Measurements from ENCODE around the gene LYPD6.

LYPD6 gene

GRCh38 chr2:149333636-149334035 is 3.2 kb downstream of the LYPD6 start:
- DNase-seq, result no peak
- Histone ChIP-seq H3K79me2 (ENCODE audit: insufficient read depth, low read length) (no peaks in the 10 kb centered on the region), H3K27ac (ENCODE audit: low read length) (no peak overlapping the region), H3K27me3 (ENCODE audit: insufficient read depth, low read length, poor library complexity) (no peaks in the 10 kb centered on the region), H3K9ac (ENCODE audit: low read depth, low read length) (no peak overlapping the region), H3K4me3 (ENCODE audit: low read depth in 1 of 2, low read length in 2 of 2) (no peak overlapping the region), H4K20me1 (ENCODE audit: insufficient read depth, low read length) (no peaks in the 10 kb centered on the region), H3K36me3 (ENCODE audit: insufficient read depth, low read length) (no peaks in the 10 kb centered on the region), H3K4me2 (ENCODE audit: insufficient read depth, low read length) (no peak overlapping the region), H3K4me1 (ENCODE audit: insufficient read depth, low read length) (no peaks in the 10 kb centered on the region), H2AFZ (ENCODE audit: low read depth, low read length) (no peak overlapping the region), H3K9me3 (ENCODE audit: insufficient read depth, low read length, severe bottlenecking) (no peaks in the 10 kb centered on the region)
- no peak for TF ChIP-seq EZH2 (IDR thresholded peaks at IDR 0.05; ENCODE audit: borderline replicate concordance, low read depth, low read length, severe bottlenecking)
- TF ChIP-seq, protein P1, sequence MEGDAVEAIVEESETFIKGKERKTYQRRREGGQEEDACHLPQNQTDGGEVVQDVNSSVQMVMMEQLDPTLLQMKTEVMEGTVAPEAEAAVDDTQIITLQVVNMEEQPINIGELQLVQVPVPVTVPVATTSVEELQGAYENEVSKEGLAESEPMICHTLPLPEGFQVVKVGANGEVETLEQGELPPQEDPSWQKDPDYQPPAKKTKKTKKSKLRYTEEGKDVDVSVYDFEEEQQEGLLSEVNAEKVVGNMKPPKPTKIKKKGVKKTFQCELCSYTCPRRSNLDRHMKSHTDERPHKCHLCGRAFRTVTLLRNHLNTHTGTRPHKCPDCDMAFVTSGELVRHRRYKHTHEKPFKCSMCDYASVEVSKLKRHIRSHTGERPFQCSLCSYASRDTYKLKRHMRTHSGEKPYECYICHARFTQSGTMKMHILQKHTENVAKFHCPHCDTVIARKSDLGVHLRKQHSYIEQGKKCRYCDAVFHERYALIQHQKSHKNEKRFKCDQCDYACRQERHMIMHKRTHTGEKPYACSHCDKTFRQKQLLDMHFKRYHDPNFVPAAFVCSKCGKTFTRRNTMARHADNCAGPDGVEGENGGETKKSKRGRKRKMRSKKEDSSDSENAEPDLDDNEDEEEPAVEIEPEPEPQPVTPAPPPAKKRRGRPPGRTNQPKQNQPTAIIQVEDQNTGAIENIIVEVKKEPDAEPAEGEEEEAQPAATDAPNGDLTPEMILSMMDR (IDR thresholded peaks at IDR 0.05; ENCODE audit: borderline replicate concordance, extremely low read depth, low read length, poor library complexity, severe bottlenecking), result no peak
- ATAC-seq (ENCODE audit: insufficient read depth, low read depth), result no peak

DNA sequence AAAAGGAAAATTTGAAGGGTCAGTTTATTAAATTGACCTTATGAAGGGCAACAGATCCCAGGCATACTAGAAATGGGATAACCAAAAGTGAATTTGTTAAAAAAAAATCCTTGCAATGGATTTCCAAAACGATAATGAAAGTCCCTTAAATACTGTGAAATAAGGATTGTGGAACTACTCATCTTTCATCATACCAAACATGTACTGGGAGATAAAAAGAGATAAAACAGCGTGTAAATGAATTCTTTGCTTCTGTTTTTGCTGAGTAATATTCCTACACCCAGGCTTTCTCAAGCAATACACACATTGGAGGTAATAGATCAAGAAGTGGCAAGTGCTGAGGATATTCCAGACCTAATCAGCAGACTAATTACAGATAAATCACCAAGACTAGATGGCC is 3.8 kb downstream of the LYPD6 start:
- H3K79me2 ChIP-seq (ENCODE audit: insufficient read depth, low read length), result no peaks in the 10 kb centered on the region
- no peak overlapping the region for H3K4me3 ChIP-seq (ENCODE audit: low read depth in 1 of 2, low read length in 2 of 2)

DNA sequence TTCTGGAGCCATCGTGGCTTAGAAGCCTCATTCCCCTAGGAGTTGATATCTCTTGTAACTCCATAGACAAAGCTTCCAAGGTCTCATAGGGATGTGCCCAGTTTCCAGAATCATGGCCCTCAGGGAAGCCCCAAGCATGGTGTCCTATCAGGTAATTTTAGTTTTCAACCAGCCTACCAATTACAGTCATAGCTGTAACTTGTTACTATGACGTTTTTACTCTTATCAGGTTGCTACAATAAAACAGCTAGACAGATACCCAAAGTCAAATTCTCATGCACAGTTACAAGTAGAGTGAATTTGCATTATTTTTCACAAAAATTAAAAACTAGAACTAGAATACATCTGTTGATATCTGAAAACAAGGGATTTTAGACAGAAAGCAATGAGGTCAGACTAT is 8.9 kb downstream of the LYPD6 start:
- TF ChIP-seq EZH2 (IDR thresholded peaks at IDR 0.05; ENCODE audit: borderline replicate concordance, low read depth, low read length, severe bottlenecking), result no peak
- TF ChIP-seq, protein P1 (IDR thresholded peaks at IDR 0.05; ENCODE audit: borderline replicate concordance, extremely low read depth, low read length, poor library complexity, severe bottlenecking), result no peak
- Histone ChIP-seq H3K79me2 (ENCODE audit: insufficient read depth, low read length) (no peaks in the 10 kb centered on the region), H4K20me1 (ENCODE audit: insufficient read depth, low read length) (no peaks in the 10 kb centered on the region), H3K4me1 (ENCODE audit: insufficient read depth, low read length) (no peaks in the 10 kb centered on the region), H3K4me2 (ENCODE audit: insufficient read depth, low read length) (no peak overlapping the region), H3K36me3 (ENCODE audit: insufficient read depth, low read length) (no peaks in the 10 kb centered on the region), H3K9me3 (ENCODE audit: insufficient read depth, low read length, severe bottlenecking) (no peaks in the 10 kb centered on the region), H3K27me3 (ENCODE audit: insufficient read depth, low read length, poor library complexity) (no peaks in the 10 kb centered on the region), H3K9ac (ENCODE audit: low read depth, low read length) (no peak overlapping the region), H3K4me3 (ENCODE audit: low read depth in 1 of 2, low read length in 2 of 2) (no peak overlapping the region), H3K27ac (ENCODE audit: low read length) (no peak overlapping the region), H2AFZ (ENCODE audit: low read depth, low read length) (no peak overlapping the region)
- DNase-seq, result no peak
- ATAC-seq (ENCODE audit: insufficient read depth, low read depth), result no peak

More for the DNA sequence above, 3.8 kb downstream of the LYPD6 start:
- Histone ChIP-seq H2AFZ (ENCODE audit: low read depth, low read length) (no peak overlapping the region), H3K4me2 (ENCODE audit: insufficient read depth, low read length) (no peak overlapping the region), H3K27me3 (ENCODE audit: insufficient read depth, low read length, poor library complexity) (no peaks in the 10 kb centered on the region), H3K9ac (ENCODE audit: low read depth, low read length) (no peak overlapping the region), H4K20me1 (ENCODE audit: insufficient read depth, low read length) (no peaks in the 10 kb centered on the region), H3K36me3 (ENCODE audit: insufficient read depth, low read length) (no peaks in the 10 kb centered on the region), H3K9me3 (ENCODE audit: insufficient read depth, low read length, severe bottlenecking) (no peaks in the 10 kb centered on the region), H3K27ac (ENCODE audit: low read length) (no peak overlapping the region), H3K4me1 (ENCODE audit: insufficient read depth, low read length) (no peaks in the 10 kb centered on the region)
- no peak for ATAC-seq (ENCODE audit: insufficient read depth, low read depth)
- TF ChIP-seq, protein P1 (IDR thresholded peaks at IDR 0.05; ENCODE audit: borderline replicate concordance, extremely low read depth, low read length, poor library complexity, severe bottlenecking), result no peak
- TF ChIP-seq EZH2 (IDR thresholded peaks at IDR 0.05; ENCODE audit: borderline replicate concordance, low read depth, low read length, severe bottlenecking), result no peak
- no peak for DNase-seq

GRCh38 chr2:149342509-149342908 is 12.1 kb downstream of the LYPD6 start:
- no peaks in the 10 kb centered on the region for H3K4me1 ChIP-seq (ENCODE audit: insufficient read depth, low read length)
- no peak overlapping the region for H3K9ac ChIP-seq (ENCODE audit: low read depth, low read length)
- no peaks in the 10 kb centered on the region for H3K9me3 ChIP-seq (ENCODE audit: insufficient read depth, low read length, severe bottlenecking)
- H3K27me3 ChIP-seq (ENCODE audit: insufficient read depth, low read length, poor library complexity), result no peaks in the 10 kb centered on the region
- H4K20me1 ChIP-seq (ENCODE audit: insufficient read depth, low read length), result no peaks in the 10 kb centered on the region
- no peak for DNase-seq
- H2AFZ ChIP-seq (ENCODE audit: low read depth, low read length), result no peak overlapping the region
- no peak overlapping the region for H3K27ac ChIP-seq (ENCODE audit: low read length)
- TF ChIP-seq, protein P1 (IDR thresholded peaks at IDR 0.05; ENCODE audit: borderline replicate concordance, extremely low read depth, low read length, poor library complexity, severe bottlenecking), result no peak
- TF ChIP-seq EZH2 (IDR thresholded peaks at IDR 0.05; ENCODE audit: borderline replicate concordance, low read depth, low read length, severe bottlenecking), result no peak
- H3K79me2 ChIP-seq (ENCODE audit: insufficient read depth, low read length), result no peaks in the 10 kb centered on the region
- no peaks in the 10 kb centered on the region for H3K36me3 ChIP-seq (ENCODE audit: insufficient read depth, low read length)
- no peak overlapping the region for H3K4me3 ChIP-seq (ENCODE audit: low read depth in 1 of 2, low read length in 2 of 2)
- H3K4me2 ChIP-seq (ENCODE audit: insufficient read depth, low read length), result no peak overlapping the region
- ATAC-seq (ENCODE audit: insufficient read depth, low read depth), result no peak
